Mesodermal cell (in vitro differentiated cells): ENCODE measurements around the gene GTPBP4.
"Not testable (repeated sequence)": the region's sequence is repeated elsewhere in the genome, so short reads cannot be mapped to it uniquely, and the experiment has no call there.

Experiments used
- H3K27ac ChIP-seq: 2 replicates; pipeline ENCODE4 v1.7.0; 2013; ENCODE audit warnings: mild to moderate bottlenecking, low read depth, low read length, moderate library complexity; ENCODE audit not compliant: severe bottlenecking
- H3K36me3 ChIP-seq: 2 replicates; pipeline ENCODE4 v1.7.1; 2013; ENCODE audit warnings: mild to moderate bottlenecking, low read length, moderate library complexity; ENCODE audit not compliant: control insufficient read depth, insufficient read depth
- H3K4me1 ChIP-seq: one replicate; pipeline ENCODE4 v1.7.1; 2013; ENCODE audit warnings: mild to moderate bottlenecking, low read length; ENCODE audit not compliant: insufficient read depth, control insufficient read depth, poor library complexity, severe bottlenecking
- H3K4me3 ChIP-seq: 2 replicates; pipeline ENCODE4 v1.7.0; 2013; ENCODE audit warnings: low read length, control low read depth, mild to moderate bottlenecking; ENCODE audit not compliant: insufficient read depth, poor library complexity, severe bottlenecking; ENCODE audit errors: extremely low read depth
- H3K9me3 ChIP-seq: 2 replicates; pipeline ENCODE4 v1.7.1; 2013; ENCODE audit warnings: mild to moderate bottlenecking, low read length, moderate library complexity; ENCODE audit not compliant: control insufficient read depth
- WGBS, 2 experiments: methylation state at CpG; one replicate each; pipeline ENCODE4 v1.1.5; 2013; ENCODE audit warnings: missing lambda C conversion rate in 2 of 2; ENCODE audit not compliant: insufficient coverage in 2 of 2; 5-methylcytosine and 5-hydroxymethylcytosine counted together

The GTPBP4 gene

DNA sequence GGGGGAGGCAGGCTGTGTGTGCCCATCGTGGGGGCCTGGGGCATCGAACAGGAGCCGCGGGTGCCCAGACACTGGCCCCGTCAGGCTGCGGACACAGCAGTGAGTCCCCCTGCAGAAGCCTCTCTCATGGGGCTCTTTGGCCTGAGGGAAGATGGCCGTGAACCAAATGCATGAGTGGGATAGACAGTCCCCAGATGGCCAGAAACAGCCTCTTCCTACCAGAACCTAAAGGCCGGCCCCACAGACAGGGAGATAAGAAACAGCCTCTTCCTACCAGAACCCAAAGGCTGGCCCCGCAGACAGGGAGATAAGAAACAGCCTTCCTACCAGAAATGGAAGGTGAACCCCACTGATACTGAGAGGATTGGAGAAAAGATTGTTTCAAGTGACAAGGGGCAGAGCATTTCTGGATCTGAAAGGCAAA lies 20.8 kb downstream of the GTPBP4 start:
- WGBS, 2 experiments: 90 to 94% methylated on average over 4 to 5 of the region's 9 CpGs
- Histone ChIP-seq H3K4me3 (no peak overlapping the region), H3K9me3 (no peaks in the 10 kb centered on the region), H3K27ac (peak overlapping the region; percentile 41), H3K36me3 (peaks cover 100% of the 10 kb centered on the region), H3K4me1 (no peaks in the 10 kb centered on the region)

DNA sequence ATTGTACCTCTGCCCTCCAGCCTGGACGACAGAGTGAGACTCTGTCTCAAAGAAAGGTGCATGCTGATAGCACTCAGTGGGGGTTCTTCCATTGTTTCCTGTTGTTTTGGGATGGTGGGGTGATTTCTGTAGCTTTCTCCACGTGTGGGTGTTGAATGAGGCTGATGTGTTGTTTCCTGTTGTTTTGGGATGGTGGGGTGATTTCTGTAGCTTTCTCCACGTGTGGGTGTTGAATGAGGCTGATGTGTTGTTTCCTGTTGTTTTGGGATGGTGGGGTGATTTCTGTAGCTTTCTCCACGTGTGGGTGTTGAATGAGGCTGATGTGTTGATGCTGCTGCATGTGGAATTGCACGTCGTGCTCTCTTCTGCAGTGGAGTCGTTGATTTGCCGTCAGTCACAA lies 21.7 kb downstream of the GTPBP4 start:
- not testable (repeated sequence) for H3K9me3 ChIP-seq, H3K4me1 ChIP-seq, H3K4me3 ChIP-seq, H3K27ac ChIP-seq
- H3K36me3 ChIP-seq: peaks cover 100% of the 10 kb centered on the region
- 78 to 100% methylated on average over 3 to 6 of the region's 8 CpGs for WGBS, 2 experiments

DNA sequence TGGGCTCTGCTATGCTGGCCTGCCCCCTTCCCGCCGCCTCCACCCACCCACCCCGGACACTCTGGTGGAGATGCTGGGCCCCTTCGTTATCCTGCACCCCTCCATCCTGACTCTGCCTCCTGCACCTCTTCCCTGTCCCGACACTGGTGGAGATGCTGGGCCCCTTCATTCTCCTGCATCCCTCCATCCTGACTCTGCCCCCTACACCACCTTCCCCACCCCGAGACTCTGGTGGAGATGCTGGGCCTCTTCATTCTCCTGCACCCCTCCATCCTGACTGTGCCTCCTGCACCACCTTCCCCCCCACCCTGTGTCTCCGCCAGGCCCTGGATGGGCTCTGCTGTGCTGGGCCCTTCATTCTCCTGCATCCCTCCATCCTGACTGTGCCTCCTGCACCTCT lies 22.5 kb downstream of the GTPBP4 start:
- H3K36me3 ChIP-seq: peaks cover 99% of the 10 kb centered on the region

DNA sequence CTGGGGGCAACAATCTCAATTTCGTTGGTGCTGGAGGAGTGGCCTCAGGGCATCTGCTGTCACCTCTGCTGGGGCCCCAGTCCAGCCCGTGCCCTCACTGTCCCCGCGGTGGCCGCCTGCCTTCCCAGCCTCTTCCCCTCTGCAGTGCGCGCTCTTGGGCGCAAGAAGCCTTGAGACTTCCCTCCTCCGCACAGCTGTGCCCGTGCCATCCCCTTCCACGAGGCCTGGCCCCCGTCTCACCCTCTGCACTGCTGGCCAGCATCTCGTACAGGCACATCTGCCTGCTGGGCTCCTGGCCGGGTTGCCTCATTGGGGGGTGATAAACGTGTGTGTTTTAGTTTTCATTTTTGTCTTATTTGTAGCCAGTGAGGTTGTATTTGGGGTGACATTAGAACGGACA lies 23.5 kb downstream of the GTPBP4 start:
- H3K9me3 ChIP-seq: no peaks in the 10 kb centered on the region
- no peak overlapping the region for H3K4me3 ChIP-seq
- no peak overlapping the region for H3K27ac ChIP-seq
- H3K36me3 ChIP-seq: peaks cover 99% of the 10 kb centered on the region
- no peaks in the 10 kb centered on the region for H3K4me1 ChIP-seq
- WGBS, 2 experiments: 95 to 100% methylated on average over 7 to 16 of the region's 16 CpGs

More for the DNA sequence above, 22.5 kb downstream of the GTPBP4 start:
- Histone ChIP-seq H3K27ac (no peak overlapping the region), H3K4me3 (no peak overlapping the region), H3K9me3 (no peaks in the 10 kb centered on the region), H3K4me1 (no peaks in the 10 kb centered on the region)
- 86 to 94% methylated on average over 2 to 5 of the region's 7 CpGs for WGBS, 2 experiments

DNA sequence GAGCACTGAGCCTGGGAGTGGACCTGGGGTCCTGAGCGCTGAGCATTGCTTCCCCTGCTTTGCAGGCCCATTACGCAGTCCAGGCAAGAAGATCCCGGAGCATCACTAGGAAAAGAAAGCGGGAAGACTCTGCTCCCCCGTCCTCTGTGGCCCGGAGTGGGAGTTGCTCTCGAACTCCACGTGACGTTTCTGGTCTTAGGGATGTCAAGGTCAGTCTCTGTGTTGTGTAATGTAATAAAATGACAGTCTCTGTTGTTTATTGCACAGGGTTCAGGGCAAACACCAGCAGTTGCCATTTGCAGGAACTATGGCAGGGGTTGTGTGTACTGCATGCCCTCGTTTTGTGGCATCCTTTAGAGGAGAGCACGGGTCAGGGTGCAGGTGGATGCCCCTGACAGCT lies 27.5 kb downstream of the GTPBP4 start:
- whole genome bisulfite sequencing, 2 experiments: 97% methylated on average over 11 of the region's 11 CpGs
- Histone ChIP-seq H3K36me3 (peaks cover 94% of the 10 kb centered on the region), H3K4me1 (no peaks in the 10 kb centered on the region), H3K27ac (no peak overlapping the region), H3K4me3 (no peak overlapping the region), H3K9me3 (no peaks in the 10 kb centered on the region)

DNA sequence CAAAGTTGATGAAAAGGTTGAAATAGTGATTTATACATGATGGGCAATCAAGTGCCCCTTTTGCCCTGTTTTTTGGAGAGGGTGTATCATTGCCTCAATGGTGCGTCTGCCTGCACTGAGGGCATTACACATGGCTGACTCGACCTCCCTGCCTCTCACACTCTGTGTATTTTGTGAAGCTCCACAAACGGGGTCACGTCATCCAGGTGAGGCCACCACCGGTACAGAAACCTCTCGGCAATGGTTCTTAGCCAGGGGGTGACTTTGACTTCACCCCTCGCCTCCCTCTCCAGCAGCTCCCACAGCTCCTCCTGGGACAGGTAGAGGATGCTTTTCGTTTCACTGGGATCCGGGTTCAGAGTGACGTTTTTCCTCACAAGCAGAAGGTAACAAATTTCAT lies 31.1 kb downstream of the GTPBP4 start:
- Histone ChIP-seq H3K27ac (no peak overlapping the region), H3K4me1 (no peaks in the 10 kb centered on the region), H3K36me3 (peaks cover 58% of the 10 kb centered on the region), H3K4me3 (no peak overlapping the region), H3K9me3 (no peaks in the 10 kb centered on the region)
- 89 to 95% methylated on average over 4 to 7 of the region's 10 CpGs for WGBS, 2 experiments

DNA sequence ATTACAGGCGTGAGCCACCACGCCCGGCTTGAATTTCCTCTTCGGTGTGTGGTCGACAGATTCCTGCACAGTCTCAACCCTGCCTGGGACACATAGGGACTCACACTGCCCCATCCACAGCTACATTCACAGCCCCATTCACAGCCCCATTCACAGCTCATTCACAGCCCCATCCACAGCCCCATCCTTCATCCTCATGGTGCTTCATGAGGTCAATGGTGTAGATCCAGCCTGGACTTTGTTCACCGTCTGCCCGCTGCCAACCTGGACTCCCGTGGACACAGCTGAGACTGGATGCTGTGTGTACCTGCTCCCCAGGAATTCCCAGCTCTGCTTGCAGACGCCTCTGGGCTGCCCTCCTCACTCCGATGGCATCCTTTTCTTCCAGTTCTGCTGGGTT lies 32.2 kb downstream of the GTPBP4 start:
- Histone ChIP-seq H3K27ac (no peak overlapping the region), H3K36me3 (peaks cover 48% of the 10 kb centered on the region), H3K4me1 (no peaks in the 10 kb centered on the region), H3K9me3 (no peaks in the 10 kb centered on the region), H3K4me3 (no peak overlapping the region)
- 90 to 98% methylated on average over 5 to 9 of the region's 10 CpGs for WGBS, 2 experiments

DNA sequence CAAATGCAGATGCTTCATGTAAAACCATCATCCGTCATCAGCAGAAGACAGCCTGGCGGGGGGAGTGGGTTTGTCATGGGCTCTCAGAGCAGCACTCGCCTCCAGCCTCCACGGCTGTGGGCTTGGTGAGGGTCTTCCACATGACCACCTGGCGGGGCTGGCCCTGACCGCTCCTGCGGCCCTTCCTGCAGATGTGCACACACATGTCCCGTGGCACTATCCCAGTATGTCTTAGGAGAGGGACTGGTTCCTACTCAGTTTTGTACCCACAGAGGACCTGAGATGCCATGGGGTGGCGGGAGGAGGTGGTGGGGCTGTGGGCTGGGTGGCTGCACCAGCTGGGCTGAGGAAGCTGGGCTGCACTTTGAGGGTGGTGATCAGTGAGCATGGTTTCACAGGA lies 32.7 kb downstream of the GTPBP4 start:
- H3K9me3 ChIP-seq: no peaks in the 10 kb centered on the region
- no peaks in the 10 kb centered on the region for H3K4me1 ChIP-seq
- peaks cover 43% of the 10 kb centered on the region for H3K36me3 ChIP-seq
- whole genome bisulfite sequencing, 2 experiments: 94 to 100% methylated on average over 7 of the region's 9 CpGs
- H3K27ac ChIP-seq: no peak overlapping the region
- no peak overlapping the region for H3K4me3 ChIP-seq

DNA sequence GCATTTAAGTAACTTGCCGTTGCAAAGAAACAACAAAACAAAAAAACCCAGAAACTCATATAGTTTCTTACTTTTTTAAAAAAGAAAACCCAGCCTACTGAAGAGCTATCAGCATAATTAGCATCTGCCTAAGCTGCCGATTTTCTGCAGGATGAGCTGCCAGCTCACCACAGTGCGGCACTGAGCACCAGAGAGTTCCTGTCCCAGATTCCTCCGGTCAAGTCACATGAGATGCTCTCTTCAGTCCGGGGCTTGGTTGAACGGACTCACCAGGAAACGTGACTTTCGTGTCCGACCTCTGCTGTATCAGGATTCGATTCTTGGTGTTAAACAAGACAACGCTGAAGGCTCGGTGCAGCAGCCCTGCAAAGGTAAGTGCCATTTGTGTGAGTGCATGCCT lies 34.2 kb downstream of the GTPBP4 start:
- Histone ChIP-seq H3K4me1 (no peaks in the 10 kb centered on the region), H3K36me3 (peaks cover 28% of the 10 kb centered on the region), H3K4me3 (no peak overlapping the region), H3K27ac (no peak overlapping the region), H3K9me3 (no peaks in the 10 kb centered on the region)
- 90 to 92% methylated on average over 11 to 12 of the region's 12 CpGs for WGBS, 2 experiments

DNA sequence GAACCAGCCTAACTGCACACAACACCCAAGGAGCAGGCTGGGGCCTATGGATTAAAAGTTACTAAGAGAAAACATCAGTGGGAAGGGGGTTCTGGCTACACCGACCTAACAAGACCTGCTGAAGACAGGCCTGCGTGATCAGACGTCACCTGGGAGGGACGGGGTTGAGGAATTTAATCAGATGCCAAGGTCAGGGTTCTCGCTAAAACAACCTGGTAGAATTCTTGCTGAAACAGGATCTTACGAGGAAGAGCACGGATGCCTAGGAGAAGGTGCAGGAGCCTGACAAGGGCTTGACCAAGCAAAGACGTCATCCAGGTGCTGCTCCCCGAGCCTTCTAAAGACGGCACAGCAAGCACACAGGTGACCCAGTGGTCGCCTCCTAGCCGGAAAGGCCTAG lies 35.9 kb downstream of the GTPBP4 start:
- no peaks in the 10 kb centered on the region for H3K4me1 ChIP-seq
- peaks cover 14% of the 10 kb centered on the region for H3K36me3 ChIP-seq
- no peak overlapping the region for H3K27ac ChIP-seq
- no peak overlapping the region for H3K4me3 ChIP-seq
- 94 to 97% methylated on average over 12 of the region's 12 CpGs for whole genome bisulfite sequencing, 2 experiments
- no peaks in the 10 kb centered on the region for H3K9me3 ChIP-seq

DNA sequence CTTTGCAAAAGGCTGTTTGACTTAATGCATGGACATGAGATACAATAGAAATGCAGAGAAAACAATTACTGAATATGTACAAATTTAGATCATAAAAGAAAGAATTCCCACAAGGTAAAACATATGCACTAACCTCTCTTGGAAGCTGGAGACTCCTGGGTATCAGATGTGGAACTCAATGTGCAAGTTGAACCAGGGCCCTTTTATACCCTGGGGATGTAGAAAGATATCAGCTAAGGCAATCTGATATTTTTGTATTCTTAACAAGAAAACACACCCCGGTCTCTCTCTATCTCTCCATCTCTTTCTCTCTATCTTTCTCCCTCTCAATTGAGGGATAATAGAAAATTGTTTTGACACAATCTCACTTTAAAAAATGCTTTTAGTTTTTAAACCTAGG lies 37.4 kb downstream of the GTPBP4 start, which contains the start of gene IDI2:
TSS of gene IDI2 (minus strand) at position 177 of the 400 bp plus-strand sequence. CDS start 1,136 bp downstream, outside the sequence.
- WGBS, 2 experiments: no CpG with 5 or more reads among the region's 1 CpG
- Histone ChIP-seq H3K27ac (no peak within 1 kb of the TSS), H3K4me1 (no peaks in the 10 kb centered on the region), H3K36me3 (peaks cover under 1% of the 10 kb centered on the region), H3K9me3 (no peaks in the 10 kb centered on the region), H3K4me3 (no peak within 1 kb of the TSS)
